IMR-90 (cell line): ENCODE data around the gene ACAP2.

Experiments used
- BHLHE40 ChIP-seq: fragments of 150-350 bp; IDR thresholded peaks from 2 replicates; pipeline ENCODE4 v1.6.1; 2016; ENCODE audit warnings: mild to moderate bottlenecking, low read depth, low read length
- CEBPB ChIP-seq: IDR thresholded peaks from 2 replicates; pipeline ENCODE4 v1.6.1; 2012; ENCODE audit warnings: low read depth, low read length, improper control_type of control experiment
- CTCF ChIP-seq: conservative IDR thresholded peaks from 2 replicates; pipeline ENCODE4 v1.5.1; 2012; ENCODE audit warnings: mild to moderate bottlenecking, low read depth, low read length, improper control_type of control experiment
- ELK1 ChIP-seq: fragments of 150-350 bp; IDR thresholded peaks from 2 replicates; pipeline ENCODE4 v1.6.1; 2016; ENCODE audit warnings: low read depth, mild to moderate bottlenecking, low read length, moderate library complexity, borderline replicate concordance
- MXI1 ChIP-seq: IDR thresholded peaks from 2 replicates; pipeline ENCODE4 v1.6.1; 2012; ENCODE audit warnings: low read depth, mild to moderate bottlenecking, low read length, moderate library complexity, borderline replicate concordance
- POLR2A ChIP-seq: IDR thresholded peaks from 2 replicates; pipeline ENCODE4 v1.6.1; 2012; ENCODE audit warnings: mild to moderate bottlenecking, low read depth, low read length
- RAD21 ChIP-seq: IDR thresholded peaks from 2 replicates; pipeline ENCODE4 v1.6.1; 2012; ENCODE audit warnings: low read length, improper control_type of control experiment
- SMC3 ChIP-seq: fragments of 150-350 bp; IDR thresholded peaks from 2 replicates; pipeline ENCODE4 v1.6.1; 2016; ENCODE audit warnings: low read depth, mild to moderate bottlenecking, antibody characterized with exemption, low read length, moderate library complexity

- TF ChIP-seq RAD21 (no peak), BHLHE40 (no peak), CTCF (no peak), POLR2A (no peak), CEBPB (no peak), MXI1 (no peak), ELK1 (no peak), SMC3 (no peak)
Observed at GRCh38 chr3:195265363-195265976, 177.3 kb downstream of the ACAP2 start.
